Activated naive CD8-positive, alpha-beta T cell treated with anti-CD3 and anti-CD28 coated beads for 36 hours (primary cell): ENCODE data around the gene PCDH19. TPM values are rescaled to one million over a fixed set of nuclear protein-coding genes. Genes with fewer than 3 reads are reported as not detected.

Source experiments
- DNase-seq: peaks from one replicate; pipeline ENCODE4 v3.0.0; 2021
- H3K27ac Mint-ChIP-seq: one replicate; pipeline ENCODE4 v1.8.0; 2022; ENCODE audit warnings: mild to moderate bottlenecking, moderate library complexity, mixed read lengths
- H3K27me3 Mint-ChIP-seq: one replicate; pipeline ENCODE4 v1.8.0; 2022; ENCODE audit warnings: mild to moderate bottlenecking, mixed read lengths
- H3K36me3 Mint-ChIP-seq: one replicate; pipeline ENCODE4 v1.8.0; 2021; ENCODE audit warnings: mild to moderate bottlenecking, mixed read lengths
- H3K4me1 Mint-ChIP-seq: one replicate; pipeline ENCODE4 v1.8.0; 2021; ENCODE audit warnings: mixed read lengths
- H3K4me3 Mint-ChIP-seq: one replicate; pipeline ENCODE4 v1.8.0; 2022; ENCODE audit warnings: mild to moderate bottlenecking, moderate library complexity, mixed read lengths
- H3K9me3 Mint-ChIP-seq: one replicate; pipeline ENCODE4 v1.8.0; 2022; ENCODE audit warnings: mixed read lengths
- total RNA-seq, 2 experiments: library from RNA; stranded (reverse); gene quantifications; one replicate each; pipeline ENCODE4 v1.2.3, GENCODE V29; 2021

The PCDH19 gene
- total RNA-seq, 2 experiments from 2014 or later: not detected

DNA sequence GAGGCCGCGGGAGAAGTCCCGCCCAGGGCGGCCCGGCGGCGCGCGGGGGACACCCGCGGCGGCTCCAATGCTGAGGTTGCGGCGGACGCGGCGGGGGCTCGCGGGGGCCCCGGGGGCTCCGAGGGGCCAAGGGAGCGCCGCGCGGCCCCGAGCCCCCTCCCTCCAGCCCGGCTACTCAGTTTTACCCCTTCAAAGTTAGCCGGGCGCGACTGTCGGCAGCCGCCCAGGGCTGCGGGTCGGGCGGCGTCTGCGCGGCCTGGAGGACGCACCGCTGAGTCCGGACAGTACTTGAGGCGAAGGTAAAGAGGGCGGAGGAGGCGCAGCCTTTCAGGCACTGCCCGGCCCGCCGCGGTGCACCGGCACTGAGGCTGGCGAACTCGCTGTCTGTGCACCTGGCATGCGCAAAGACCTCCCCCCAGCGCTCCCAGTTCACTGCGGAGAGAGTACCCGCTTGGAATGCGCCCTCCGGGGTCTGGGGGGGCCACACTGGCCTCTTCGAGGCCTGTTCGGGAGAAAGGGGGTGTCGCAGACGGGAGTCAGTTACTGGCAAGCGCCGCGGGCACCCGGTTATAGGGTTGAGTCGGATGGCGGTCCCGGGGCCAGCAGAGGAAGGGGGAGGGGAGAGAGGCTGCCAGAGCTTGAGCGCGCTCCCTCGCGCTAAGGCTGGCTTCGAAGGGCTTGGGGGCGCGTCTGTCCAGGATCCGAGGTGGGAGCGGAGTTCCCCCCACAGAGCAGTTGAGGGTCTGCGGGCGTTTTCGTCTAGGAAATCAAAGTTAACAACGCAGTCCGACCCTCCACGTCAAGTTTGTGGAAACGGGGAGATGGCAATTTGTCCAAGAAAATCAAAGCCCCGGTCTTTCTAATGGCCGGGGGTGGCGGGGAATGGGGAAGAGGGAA, 1.1 kb downstream of the PCDH19 start:
- no peak for DNase-seq
- H3K36me3 Mint-ChIP-seq: peaks cover 1% of the 10 kb centered on the region
- H3K4me3 Mint-ChIP-seq: no peak overlapping the region
- H3K4me1 Mint-ChIP-seq: peaks cover 6% of the 10 kb centered on the region
- H3K9me3 Mint-ChIP-seq: no peaks in the 10 kb centered on the region
- H3K27ac Mint-ChIP-seq: no peak overlapping the region
- peaks cover 78% of the 10 kb centered on the region for H3K27me3 Mint-ChIP-seq

DNA sequence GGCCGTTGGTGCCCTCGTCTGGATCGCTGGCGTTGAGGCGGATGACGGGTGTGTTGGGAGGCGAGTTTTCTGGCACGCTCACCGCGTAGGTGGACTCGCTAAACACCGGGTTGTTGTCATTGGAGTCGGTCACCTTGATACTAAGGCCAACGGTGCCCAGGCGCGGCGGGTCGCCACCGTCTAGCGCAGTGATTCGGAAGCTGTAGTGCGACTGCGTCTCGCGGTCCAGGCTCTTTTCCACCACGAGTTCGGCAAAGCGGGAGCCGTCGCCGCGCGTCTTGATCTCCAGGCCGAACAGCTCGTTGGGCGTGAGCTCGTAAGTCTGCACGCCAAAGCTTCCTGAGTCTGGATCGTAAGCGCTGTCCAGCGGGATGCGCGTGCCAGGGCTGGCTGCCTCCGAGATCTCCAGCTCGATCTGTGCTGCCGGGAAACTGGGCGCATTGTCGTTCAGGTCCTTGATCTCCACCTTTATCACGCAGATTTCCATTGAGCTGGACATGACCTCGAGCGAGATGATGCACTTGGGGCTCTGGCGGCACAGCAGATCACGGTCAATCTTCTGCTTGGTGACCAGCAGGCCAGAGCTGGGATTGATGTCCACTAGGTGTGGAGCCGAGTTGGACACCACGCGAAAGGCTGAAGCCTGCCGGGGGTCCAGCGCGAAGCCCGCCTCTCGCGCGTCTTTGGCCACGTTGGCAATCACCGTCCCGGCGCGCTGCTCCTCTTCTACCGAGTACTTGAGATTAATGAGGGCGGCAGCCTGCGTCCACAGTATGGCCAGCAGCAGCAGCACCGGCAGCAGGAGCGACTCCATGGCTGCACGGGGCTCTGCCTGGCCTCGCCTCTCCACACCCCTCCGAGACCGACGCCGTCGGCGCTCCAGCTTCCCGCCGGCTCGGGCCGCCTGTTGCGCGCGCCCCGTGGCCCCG, 2.0 kb downstream of the PCDH19 start:
- Mint-ChIP-seq H3K27me3 (peaks cover 78% of the 10 kb centered on the region), H3K9me3 (no peaks in the 10 kb centered on the region), H3K4me1 (peaks cover 4% of the 10 kb centered on the region), H3K27ac (no peak overlapping the region), H3K36me3 (peaks cover 1% of the 10 kb centered on the region), H3K4me3 (no peak overlapping the region)
- DNase-seq: no peak

DNA sequence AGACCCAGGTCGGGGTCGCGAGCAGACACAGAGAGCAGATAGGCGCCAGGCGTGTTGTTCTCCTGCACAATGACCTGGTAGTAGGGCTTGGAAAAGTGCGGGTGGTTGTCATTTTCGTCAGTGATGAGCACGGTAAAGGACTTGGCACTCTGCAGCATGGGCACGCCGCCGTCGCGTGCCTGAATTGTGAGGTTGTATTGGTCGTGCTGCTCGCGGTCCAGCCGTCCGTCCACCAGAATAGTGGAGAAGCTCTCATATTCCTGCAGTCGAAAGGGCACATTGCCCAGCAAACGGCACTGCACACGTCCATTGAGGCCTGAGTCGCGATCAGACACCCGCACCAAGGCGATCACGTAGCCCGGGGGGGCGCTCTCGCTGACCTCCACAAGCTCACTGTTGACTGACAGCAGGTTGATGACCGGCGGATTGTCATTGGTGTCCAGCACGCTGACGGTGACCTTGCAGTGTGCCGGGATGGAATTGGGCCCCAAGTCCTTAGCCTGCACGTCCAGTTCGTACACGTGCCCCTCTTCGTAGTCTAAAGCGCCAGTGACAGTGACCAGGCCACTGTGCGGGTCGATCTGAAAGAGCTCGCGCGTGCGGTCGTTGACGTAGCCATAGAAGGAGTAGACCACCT, 2.8 kb downstream of the PCDH19 start:
- no peak for DNase-seq
- Mint-ChIP-seq H3K27ac (no peak overlapping the region), H3K36me3 (peaks cover 1% of the 10 kb centered on the region), H3K9me3 (no peaks in the 10 kb centered on the region), H3K4me3 (no peak overlapping the region), H3K27me3 (peaks cover 76% of the 10 kb centered on the region), H3K4me1 (peaks cover 2% of the 10 kb centered on the region)

DNA sequence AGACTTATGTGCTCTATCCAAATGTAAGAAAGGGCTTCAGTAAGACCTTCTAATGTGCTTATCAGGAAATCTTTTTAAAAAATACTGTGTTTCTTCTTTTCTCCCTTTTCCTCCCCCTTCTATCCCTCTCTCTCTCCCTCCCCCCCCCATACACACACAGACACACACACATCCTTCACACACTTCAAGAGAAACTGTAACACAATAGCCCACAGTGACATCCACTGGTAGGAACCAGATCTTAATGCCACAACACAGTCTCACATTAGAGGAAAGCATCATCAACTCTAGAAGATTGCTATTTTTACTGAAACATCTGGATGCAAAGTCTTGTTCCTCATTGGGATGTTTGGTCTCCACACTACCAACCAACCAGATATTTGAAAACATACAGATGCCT, 4.6 kb downstream of the PCDH19 start:
- Mint-ChIP-seq H3K4me1 (peaks cover 2% of the 10 kb centered on the region), H3K27ac (no peak overlapping the region), H3K4me3 (no peak overlapping the region), H3K36me3 (peaks cover 1% of the 10 kb centered on the region), H3K9me3 (no peaks in the 10 kb centered on the region), H3K27me3 (peaks cover 61% of the 10 kb centered on the region)
- DNase-seq: no peak

DNA sequence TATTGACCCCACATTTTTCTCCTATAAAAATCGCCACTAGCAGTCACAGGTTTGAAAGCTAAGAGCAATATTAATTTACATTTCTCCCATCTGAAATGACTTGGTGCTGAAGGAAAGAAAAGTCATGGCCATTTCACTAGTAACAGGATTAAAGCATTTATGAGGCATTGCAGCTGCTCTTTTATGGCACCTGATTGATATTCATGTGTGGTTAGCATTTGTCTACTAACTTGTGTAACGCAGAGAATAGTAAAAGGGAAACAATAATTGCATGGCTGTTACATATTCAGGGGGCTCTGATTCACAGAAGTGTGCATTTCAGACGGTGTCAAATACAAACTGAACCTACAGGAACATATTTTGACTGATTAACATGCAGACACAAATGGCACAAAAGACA, 5.2 kb downstream of the PCDH19 start:
- Mint-ChIP-seq H3K4me1 (peaks cover 2% of the 10 kb centered on the region), H3K9me3 (no peaks in the 10 kb centered on the region), H3K36me3 (peaks cover 1% of the 10 kb centered on the region), H3K27me3 (peaks cover 57% of the 10 kb centered on the region), H3K4me3 (no peak overlapping the region), H3K27ac (no peak overlapping the region)
- DNase-seq: no peak

DNA sequence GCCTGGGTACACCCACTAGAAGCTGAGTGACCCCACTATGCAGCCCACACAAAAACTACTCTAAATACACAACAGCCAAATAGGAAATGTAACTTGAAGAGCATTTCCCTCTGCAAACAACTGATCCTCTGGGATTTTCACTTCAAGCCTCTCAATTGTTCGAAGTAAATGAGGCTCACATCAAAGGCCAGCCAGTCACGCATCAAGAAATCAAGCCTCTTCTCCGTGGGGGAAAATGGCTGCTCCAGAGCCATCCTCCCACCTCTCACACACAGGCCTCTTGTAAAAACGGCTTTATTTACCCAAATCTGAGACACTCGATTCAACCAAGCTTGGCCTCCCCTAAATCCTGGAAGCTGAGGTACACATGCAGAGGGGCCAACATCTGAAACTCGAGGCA, 14.3 kb downstream of the PCDH19 start:
- Mint-ChIP-seq H3K4me3 (no peak overlapping the region), H3K36me3 (no peaks in the 10 kb centered on the region), H3K9me3 (no peaks in the 10 kb centered on the region), H3K27me3 (peaks cover 6% of the 10 kb centered on the region), H3K27ac (no peak overlapping the region), H3K4me1 (no peaks in the 10 kb centered on the region)
- no peak for DNase-seq

DNA sequence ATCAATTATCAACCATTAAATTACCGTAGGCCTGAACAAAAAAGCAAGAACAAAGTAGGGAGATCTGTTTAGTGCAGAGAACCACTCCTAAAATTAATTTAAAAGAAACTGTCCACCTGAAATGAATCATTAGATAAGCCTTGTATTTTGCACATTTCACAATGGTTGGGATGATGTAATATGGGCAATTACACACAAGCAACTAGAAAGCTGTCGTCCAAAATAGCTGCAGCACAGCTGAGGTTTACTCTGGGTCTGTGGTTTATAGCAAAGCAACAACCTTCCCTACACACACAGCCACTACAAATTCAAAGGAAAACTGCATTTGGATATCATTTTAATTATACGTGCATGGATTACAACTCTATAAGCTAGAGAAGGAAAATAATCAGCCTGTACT, 28.5 kb downstream of the PCDH19 start:
- Mint-ChIP-seq H3K36me3 (no peaks in the 10 kb centered on the region), H3K4me3 (no peak overlapping the region), H3K9me3 (no peaks in the 10 kb centered on the region), H3K27ac (no peak overlapping the region), H3K27me3 (peaks cover 4% of the 10 kb centered on the region), H3K4me1 (peaks cover 2% of the 10 kb centered on the region)
- no peak for DNase-seq

DNA sequence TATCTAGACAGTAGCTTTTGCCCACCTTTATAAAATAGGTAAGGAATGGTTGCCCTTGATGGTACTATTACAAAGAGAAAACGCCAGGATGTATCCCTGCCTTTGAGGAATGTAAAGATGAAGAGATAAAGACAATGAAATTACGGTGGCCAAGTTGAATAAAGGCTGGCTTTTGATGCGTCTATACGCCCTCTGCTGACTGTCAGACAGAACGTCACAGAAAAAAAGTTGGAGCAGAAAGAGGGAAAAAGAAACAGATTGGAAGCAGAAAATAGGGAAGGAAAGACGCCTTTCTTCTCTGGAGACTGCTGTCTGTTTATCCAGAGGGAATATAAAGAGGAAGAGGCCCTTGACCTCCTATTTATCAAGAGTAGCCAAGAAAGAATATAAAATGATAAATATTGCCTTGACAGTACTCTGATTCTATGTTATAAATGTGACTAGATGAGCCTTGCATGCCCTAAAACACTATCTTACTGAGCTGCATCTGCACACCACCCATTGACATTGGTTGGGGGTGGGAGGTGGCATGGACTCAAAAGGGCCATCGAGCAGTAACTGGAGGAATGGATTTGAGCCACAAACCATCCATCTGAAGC, 30.6 kb downstream of the PCDH19 start:
- no peak overlapping the region for H3K27ac Mint-ChIP-seq

DNA sequence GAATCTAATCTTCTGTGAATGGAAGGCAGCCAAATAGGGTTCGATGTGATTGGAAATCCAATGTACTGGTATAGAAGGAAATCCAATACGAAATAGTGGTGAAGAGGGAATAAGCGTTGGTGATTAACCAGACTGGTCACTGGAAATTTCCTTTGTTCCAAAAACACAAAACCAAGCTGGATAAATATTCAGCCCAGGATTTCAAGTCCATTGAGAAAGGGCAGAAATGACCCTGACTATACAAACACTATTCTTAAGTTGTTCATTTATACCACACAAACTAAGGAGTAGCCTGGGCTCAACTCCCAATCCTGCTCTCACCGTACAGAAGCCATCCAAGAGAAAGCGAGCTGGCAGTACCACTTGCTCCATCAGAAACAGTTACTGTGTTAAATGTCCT, 32.2 kb downstream of the PCDH19 start:
- H3K4me3 Mint-ChIP-seq: no peak overlapping the region

More for the DNA sequence above, 30.6 kb downstream of the PCDH19 start:
- peaks cover 4% of the 10 kb centered on the region for H3K27me3 Mint-ChIP-seq
- H3K36me3 Mint-ChIP-seq: no peaks in the 10 kb centered on the region
- DNase-seq: no peak
- peaks cover 2% of the 10 kb centered on the region for H3K4me1 Mint-ChIP-seq
- H3K4me3 Mint-ChIP-seq: peak overlapping the region; percentile 32
- no peaks in the 10 kb centered on the region for H3K9me3 Mint-ChIP-seq

DNA sequence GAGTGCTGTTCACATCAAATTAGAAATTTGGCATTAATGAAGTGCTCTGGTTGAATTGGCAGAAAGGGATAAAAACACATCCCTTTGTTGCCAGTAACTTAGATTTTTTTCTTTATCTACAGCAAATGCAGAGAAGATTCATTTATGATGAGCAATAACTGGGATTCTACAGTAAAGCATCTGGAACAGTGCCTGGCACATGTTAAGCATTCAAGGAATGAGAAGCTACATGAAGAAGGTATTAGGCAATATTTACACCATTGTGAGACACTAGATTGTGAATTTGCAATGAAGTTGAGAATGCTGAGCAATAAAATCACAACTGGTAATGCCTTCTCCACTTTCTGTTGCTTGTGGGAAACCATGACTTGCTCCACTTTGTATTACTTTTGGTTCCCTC, 33.5 kb downstream of the PCDH19 start:
- no peak overlapping the region for H3K27ac Mint-ChIP-seq
- H3K36me3 Mint-ChIP-seq: no peaks in the 10 kb centered on the region
- DNase-seq: no peak
- H3K9me3 Mint-ChIP-seq: no peaks in the 10 kb centered on the region
- H3K4me3 Mint-ChIP-seq: no peak overlapping the region
- peaks cover 4% of the 10 kb centered on the region for H3K27me3 Mint-ChIP-seq
- peaks cover 2% of the 10 kb centered on the region for H3K4me1 Mint-ChIP-seq

More for the DNA sequence above, 32.2 kb downstream of the PCDH19 start:
- peaks cover 4% of the 10 kb centered on the region for H3K27me3 Mint-ChIP-seq
- no peak overlapping the region for H3K27ac Mint-ChIP-seq
- H3K9me3 Mint-ChIP-seq: no peaks in the 10 kb centered on the region
- no peak for DNase-seq
- peaks cover 2% of the 10 kb centered on the region for H3K4me1 Mint-ChIP-seq
- H3K36me3 Mint-ChIP-seq: no peaks in the 10 kb centered on the region

DNA sequence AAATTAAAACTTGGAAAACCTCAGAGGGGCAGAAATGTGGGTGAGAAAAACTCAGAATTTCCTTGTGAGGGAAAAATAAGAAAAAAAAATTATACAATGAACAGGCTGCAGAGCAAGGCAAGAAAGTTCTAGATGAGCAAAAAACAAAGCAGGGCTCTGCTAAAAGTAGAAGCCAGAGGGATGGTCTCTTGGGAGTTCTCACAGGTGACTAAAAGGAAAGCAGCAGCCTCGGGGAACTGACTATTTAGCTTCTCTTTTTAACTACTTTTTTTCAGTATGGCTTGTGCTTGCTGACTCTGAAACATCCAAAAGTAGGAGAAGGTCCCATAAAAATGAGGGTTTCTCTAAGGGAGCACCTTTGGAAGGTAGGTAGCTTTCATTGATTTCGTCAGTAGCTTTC, 36.4 kb downstream of the PCDH19 start:
- Mint-ChIP-seq H3K36me3 (no peaks in the 10 kb centered on the region), H3K27me3 (no peaks in the 10 kb centered on the region), H3K27ac (no peak overlapping the region), H3K9me3 (no peaks in the 10 kb centered on the region), H3K4me1 (no peaks in the 10 kb centered on the region), H3K4me3 (no peak overlapping the region)
- DNase-seq: no peak

DNA sequence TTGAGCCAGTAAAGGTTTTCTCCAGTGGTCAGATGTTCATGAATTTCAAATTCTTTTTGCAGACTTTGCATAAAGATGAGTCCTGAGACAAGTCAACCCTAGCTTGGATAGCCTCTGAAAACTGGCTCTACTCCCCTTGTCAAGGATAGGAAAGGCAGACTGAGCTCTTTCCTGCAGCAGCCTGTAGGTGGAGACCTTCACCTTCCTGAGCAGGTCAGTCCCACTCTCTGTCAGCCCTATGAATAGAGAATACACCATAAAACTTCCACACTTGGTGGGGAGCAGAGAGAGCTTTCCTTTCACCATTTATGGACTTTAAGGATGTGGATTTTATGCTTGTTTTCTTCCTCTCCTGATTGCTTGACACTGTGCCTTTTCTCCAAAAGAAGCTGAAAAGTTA, 41.9 kb downstream of the PCDH19 start:
- peak; percentile 3 for DNase-seq
- no peak overlapping the region for H3K4me3 Mint-ChIP-seq
- no peaks in the 10 kb centered on the region for H3K27me3 Mint-ChIP-seq

DNA sequence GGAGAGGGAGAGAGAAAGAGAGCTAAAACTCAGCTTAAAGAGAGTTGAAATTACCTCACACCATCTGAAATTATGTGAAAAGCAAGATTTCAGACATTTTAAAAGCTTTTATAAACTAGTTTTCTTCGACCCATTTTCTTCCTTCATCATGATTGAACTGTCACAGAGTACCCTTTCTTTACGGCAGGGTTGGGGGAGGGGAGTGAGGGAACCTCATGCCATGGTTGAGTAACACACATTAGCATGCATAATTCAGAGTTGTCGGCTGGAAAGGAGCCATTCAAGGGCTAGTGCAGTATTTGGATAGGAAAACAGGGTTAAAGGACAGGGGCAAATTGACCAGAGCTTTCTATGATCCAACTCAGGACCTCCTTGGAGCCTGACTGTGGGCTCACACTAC, 46.2 kb downstream of the PCDH19 start:
- H3K27ac Mint-ChIP-seq: no peak overlapping the region
- no peaks in the 10 kb centered on the region for H3K4me1 Mint-ChIP-seq
- H3K36me3 Mint-ChIP-seq: no peaks in the 10 kb centered on the region
- no peaks in the 10 kb centered on the region for H3K27me3 Mint-ChIP-seq
- no peak overlapping the region for H3K4me3 Mint-ChIP-seq
- no peak for DNase-seq
- no peaks in the 10 kb centered on the region for H3K9me3 Mint-ChIP-seq

More for the DNA sequence above, 41.9 kb downstream of the PCDH19 start:
- Mint-ChIP-seq H3K36me3 (no peaks in the 10 kb centered on the region), H3K4me1 (no peaks in the 10 kb centered on the region), H3K9me3 (no peaks in the 10 kb centered on the region), H3K27ac (no peak overlapping the region)

DNA sequence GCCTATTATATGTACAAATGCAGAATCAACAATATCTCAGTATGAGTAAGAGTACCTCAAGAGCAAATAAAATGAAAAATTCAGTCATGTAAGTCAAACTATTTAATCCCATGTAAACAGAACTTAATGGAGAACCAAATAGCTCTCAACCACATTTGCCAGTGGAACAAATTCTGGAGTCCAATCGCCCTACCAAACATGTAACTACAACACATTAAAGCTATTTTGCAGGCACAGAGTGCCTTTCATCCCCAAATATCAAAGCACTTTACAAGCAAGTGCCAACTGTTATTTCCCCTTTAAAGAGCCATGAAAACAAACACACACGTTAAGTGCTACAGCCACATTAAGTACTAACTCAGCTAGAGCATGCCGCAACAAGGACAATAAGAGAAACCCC, 51.3 kb downstream of the PCDH19 start:
- H3K4me3 Mint-ChIP-seq: no peak overlapping the region
- H3K36me3 Mint-ChIP-seq: no peaks in the 10 kb centered on the region
- no peaks in the 10 kb centered on the region for H3K4me1 Mint-ChIP-seq
- no peak overlapping the region for H3K27ac Mint-ChIP-seq
- H3K9me3 Mint-ChIP-seq: no peaks in the 10 kb centered on the region
- DNase-seq: no peak
- H3K27me3 Mint-ChIP-seq: no peaks in the 10 kb centered on the region
